Glomerular visceral epithelial cell (primary cell): Measurements from ENCODE around the gene LARGE2.

Experiments
- DNase-seq: peaks from one replicate; pipeline ENCODE4 v3.0.0-alpha.2; 2016; ENCODE audit errors: extremely low spot score

LARGE2 gene

DNA sequence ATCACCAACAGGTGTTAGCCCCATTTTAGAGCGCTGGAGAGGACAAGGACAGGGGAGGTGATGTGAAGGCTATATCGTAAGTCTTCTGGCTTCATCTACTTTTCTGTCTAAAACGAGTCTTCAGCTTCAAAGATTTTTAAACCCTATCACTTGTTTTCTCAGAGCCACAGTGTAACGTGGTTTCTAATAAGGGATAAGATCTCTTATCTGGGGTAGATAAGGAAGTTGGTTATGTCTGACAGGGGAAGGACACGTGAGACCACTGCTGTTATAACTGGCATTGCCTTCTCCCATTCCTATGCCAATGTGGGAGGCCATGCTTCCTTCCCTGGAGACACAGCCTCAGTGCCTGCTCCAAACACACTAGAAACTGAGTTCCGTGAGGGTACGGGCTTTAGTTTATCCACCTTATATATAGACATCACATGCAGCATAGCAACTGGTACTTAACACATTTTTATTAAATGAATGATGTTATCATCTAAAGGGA, 39.3 kb downstream of the LARGE2 start:
- DNase-seq: no peak

DNA sequence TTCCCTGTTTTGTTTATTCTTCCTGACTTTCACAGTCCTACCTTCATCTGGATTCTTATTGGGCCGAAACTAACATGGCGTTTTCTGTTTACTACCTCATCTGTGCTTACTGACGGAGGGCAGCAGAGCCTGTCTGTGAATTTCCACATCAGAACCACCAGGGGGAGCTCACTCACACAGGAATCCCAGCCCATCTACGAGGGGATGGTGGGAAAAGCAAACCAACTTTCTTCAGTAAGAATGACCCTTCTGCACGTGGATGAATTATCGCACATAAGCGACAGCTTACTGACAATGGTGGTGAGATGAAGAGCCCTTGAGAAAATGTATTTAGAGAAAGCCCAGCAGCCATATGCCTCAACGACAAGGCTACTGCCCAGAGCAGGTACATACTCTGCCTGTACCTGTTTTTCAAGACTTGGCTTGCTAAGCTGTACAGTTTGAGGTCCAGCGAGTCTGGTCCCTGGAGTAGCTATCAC, 42.5 kb downstream of the LARGE2 start:
- DNase-seq: peak; percentile 76

DNA sequence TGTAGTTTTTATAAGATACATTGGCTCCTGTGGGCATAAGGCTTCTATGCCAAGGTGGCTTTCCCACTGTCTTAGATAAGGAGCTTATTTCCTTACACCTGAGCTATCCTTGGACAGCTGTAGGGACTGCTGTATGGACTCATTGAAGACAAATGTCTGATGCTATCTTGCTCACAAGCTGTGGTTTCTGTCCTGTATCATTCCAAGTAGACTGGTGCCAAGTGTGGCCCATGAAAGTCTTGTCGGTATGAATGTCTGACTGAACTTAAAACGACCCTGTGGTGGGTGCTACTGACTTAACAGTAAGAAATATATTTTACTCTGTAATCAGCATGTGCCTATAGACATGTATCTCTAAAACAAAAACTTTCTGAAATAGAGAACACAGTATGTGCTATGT, 45.0 kb downstream of the LARGE2 start:
- DNase-seq: no peak

DNA sequence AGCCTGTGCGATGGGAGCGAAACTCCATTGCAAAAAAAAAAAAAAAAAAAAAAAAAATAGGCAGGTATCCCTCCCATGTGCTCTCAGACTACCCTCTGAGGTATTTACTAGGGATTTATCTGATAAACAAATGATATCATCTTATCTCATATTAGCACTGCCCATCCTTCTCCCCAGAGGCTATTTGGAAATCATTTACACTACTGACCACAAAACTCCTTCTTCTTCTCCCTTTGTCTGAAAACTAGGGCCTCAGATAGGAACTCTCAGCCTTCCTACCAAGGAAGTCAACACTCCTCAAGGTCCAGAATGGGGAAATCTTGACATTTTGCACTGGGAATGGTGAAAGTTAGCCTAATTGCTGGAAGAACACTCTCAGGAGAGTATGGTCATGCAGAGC, 46.4 kb downstream of the LARGE2 start:
- DNase-seq: no peak

DNA sequence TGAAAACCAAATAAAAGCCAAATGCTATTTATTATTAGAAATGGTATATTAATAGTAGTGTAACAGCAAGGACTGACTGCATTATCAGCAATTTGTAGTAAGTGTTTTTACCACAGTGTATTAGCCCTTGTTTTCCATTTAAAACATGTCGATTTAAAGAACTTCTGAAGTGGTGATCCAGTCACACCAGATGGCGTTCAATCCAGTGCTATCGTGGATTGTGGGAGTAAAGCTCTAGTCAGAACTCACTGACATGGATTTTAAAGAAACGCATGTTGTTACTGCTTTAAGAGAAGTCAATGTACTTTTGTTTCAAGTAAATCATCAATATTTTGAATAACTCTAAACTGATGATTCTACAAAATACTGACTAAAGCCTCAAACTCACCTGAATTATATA, 51.1 kb downstream of the LARGE2 start:
- no peak for DNase-seq

DNA sequence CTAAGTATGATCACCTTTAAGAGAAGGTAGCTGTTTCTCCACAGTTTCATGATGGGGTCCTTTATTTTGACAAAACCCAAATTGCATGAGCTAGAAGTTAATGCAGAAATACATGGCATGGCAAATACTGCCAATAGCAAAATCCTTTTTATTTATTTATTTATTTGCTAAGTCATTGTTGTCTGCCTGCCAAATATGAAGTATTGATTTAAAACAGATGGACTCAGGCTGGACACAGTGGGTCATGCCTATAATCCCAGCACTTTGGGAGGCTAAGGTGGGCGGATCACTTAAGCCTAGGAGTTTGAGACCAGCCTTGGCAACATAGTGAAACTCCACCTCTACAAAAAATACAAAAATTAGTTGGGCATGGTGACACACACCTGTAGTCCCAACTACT, 52.4 kb downstream of the LARGE2 start:
- no peak for DNase-seq
